ENCODE results near the gene BTBD10.

BTBD10 gene

DNA sequence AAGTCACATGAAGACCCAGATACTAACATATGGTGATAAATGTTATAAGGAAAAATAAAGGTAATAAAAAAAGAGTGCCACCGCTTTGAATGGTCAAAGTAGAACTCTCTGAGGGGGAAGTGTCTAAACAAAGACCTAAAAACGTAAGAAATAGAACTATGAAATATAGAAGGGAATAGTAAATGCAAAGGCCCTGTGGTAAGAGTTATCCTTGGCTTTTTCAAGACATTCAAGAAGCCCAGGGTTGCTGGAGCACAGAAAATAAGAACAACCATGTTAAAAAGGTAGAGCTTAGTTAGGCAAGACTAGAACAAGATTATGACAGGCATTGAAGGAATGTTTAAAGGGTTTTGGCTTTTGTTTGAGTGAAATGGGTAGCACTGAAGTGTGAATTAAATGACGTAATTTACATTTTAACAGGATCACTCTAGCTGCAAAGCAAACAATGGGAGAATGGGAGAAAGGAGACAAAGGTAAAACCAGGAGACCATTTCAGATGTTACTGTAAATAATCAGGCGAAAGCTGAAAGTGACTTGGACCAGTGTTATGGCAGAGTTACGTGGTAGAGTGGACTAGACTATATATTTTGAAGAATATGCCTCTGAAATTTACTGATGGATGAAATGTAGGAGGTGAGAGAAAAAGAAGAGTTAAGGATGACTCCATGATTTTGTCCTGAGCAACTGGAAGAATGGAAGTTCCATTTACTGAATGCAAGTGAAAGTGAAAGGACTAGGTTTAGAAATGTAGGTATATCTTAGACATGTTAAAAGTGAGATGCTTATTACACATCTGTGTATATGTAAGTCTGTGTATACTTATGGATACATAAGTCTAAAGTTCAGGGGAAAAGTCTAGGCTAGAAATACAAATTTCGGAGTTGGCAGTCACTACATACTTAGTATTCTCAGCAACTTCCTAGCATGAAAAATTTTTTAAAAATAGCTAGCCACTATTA lies 28.5 kb downstream of the BTBD10 start:
- TF ChIP-seq CEBPB (IDR thresholded peaks at IDR 0.05) (peak; percentile 75), EP300 (IDR thresholded peaks at IDR 0.05; ENCODE audit: borderline replicate concordance) (peak; percentile 56; the same call in 1 of the 2 replicates), CREB1 (IDR thresholded peaks at IDR 0.05; ENCODE audit: low read depth) (no peak), RAD21 (IDR thresholded peaks at IDR 0.05; ENCODE audit: low read depth) (no peak), NFIC (IDR thresholded peaks at IDR 0.05) (peak; percentile 43; the same call in 1 of the 2 replicates), TEAD4 (IDR thresholded peaks at IDR 0.05) (peak; percentile 50; the same call in 1 of the 2 replicates), TAF1 (IDR thresholded peaks at IDR 0.05; ENCODE audit: low read depth) (no peak), TCF12 (IDR thresholded peaks at IDR 0.05; ENCODE audit: low read depth) (peak; percentile 12; the same call in 1 of the 2 replicates)
- TF ChIP-seq, protein P1, sequence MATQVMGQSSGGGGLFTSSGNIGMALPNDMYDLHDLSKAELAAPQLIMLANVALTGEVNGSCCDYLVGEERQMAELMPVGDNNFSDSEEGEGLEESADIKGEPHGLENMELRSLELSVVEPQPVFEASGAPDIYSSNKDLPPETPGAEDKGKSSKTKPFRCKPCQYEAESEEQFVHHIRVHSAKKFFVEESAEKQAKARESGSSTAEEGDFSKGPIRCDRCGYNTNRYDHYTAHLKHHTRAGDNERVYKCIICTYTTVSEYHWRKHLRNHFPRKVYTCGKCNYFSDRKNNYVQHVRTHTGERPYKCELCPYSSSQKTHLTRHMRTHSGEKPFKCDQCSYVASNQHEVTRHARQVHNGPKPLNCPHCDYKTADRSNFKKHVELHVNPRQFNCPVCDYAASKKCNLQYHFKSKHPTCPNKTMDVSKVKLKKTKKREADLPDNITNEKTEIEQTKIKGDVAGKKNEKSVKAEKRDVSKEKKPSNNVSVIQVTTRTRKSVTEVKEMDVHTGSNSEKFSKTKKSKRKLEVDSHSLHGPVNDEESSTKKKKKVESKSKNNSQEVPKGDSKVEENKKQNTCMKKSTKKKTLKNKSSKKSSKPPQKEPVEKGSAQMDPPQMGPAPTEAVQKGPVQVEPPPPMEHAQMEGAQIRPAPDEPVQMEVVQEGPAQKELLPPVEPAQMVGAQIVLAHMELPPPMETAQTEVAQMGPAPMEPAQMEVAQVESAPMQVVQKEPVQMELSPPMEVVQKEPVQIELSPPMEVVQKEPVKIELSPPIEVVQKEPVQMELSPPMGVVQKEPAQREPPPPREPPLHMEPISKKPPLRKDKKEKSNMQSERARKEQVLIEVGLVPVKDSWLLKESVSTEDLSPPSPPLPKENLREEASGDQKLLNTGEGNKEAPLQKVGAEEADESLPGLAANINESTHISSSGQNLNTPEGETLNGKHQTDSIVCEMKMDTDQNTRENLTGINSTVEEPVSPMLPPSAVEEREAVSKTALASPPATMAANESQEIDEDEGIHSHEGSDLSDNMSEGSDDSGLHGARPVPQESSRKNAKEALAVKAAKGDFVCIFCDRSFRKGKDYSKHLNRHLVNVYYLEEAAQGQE (IDR thresholded peaks at IDR 0.05; ENCODE audit: low read depth), result peak; percentile 8; the same call in 1 of the 2 replicates

DNA sequence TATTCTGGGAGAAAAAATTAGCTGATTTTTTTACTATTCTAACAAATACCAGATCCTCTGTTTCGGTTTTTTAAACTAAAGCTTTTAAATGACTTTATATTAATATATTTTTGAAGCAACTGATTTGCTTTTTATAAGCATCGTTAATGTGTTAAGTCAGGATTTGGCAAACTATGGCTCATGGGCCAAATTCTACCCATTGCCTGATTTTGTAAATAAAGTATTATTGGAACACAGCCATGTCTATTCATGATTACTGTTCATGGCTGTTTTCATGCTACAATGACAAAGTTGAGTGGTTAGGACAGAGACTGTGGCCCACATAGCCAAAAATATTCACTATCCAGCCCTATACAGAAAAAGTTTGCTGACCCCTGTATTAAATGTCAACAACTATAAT lies 29.6 kb downstream of the BTBD10 start:
- no peak for TF ChIP-seq TEAD4 (IDR thresholded peaks at IDR 0.05)
- TF ChIP-seq FOXM1 (IDR thresholded peaks at IDR 0.05; ENCODE audit: borderline replicate concordance, low read depth), result no peak
- TF ChIP-seq, protein P1 (IDR thresholded peaks at IDR 0.05; ENCODE audit: low read depth), result no peak
- TF ChIP-seq NFIC (IDR thresholded peaks at IDR 0.05), result no peak
- no peak for TF ChIP-seq CEBPB (IDR thresholded peaks at IDR 0.05)
- TF ChIP-seq, protein P2, sequence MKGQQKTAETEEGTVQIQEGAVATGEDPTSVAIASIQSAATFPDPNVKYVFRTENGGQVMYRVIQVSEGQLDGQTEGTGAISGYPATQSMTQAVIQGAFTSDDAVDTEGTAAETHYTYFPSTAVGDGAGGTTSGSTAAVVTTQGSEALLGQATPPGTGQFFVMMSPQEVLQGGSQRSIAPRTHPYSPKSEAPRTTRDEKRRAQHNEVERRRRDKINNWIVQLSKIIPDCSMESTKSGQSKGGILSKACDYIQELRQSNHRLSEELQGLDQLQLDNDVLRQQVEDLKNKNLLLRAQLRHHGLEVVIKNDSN (IDR thresholded peaks at IDR 0.05), result no peak
- no peak for TF ChIP-seq TAF1 (IDR thresholded peaks at IDR 0.05; ENCODE audit: low read depth)
- no peak for TF ChIP-seq TCF12 (IDR thresholded peaks at IDR 0.05; ENCODE audit: low read depth)
- TF ChIP-seq YY1 (IDR thresholded peaks at IDR 0.05; ENCODE audit: low read depth), result no peak
- TF ChIP-seq RAD21 (IDR thresholded peaks at IDR 0.05; ENCODE audit: low read depth), result no peak

DNA sequence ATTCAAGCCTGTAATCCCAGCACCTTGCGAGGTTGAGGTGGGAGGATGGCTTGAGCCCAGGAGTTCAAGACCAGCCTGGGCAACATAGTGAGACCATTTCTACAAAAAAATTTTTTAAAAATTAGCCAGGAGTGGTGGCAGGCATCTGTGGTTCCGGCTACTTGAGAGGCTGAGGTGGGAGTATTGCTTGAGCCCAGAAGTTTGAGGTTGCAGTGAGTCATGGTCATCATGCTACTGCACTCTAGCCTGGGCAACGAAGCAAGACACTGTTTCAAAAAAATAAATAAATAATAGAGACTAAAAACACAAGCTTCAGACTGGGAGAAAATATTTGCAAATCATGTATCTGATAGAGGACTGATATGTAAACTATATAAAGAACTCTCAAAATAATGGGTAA lies 33.2 kb downstream of the BTBD10 start:
- TF ChIP-seq TCF12 (IDR thresholded peaks at IDR 0.05; ENCODE audit: low read depth) (no peak), YY1 (IDR thresholded peaks at IDR 0.05; ENCODE audit: low read depth) (no peak), ZBTB7A (IDR thresholded peaks at IDR 0.05; ENCODE audit: low read depth) (no peak), CREB1 (IDR thresholded peaks at IDR 0.05; ENCODE audit: low read depth) (no peak), NFIC (IDR thresholded peaks at IDR 0.05) (no peak), TAF1 (IDR thresholded peaks at IDR 0.05; ENCODE audit: low read depth) (no peak), RAD21 (IDR thresholded peaks at IDR 0.05; ENCODE audit: low read depth) (no peak), EP300 (IDR thresholded peaks at IDR 0.05; ENCODE audit: borderline replicate concordance) (no peak), CEBPB (IDR thresholded peaks at IDR 0.05) (no peak), TEAD4 (IDR thresholded peaks at IDR 0.05) (no peak), EGR1 (IDR thresholded peaks at IDR 0.05) (no peak), FOXM1 (IDR thresholded peaks at IDR 0.05; ENCODE audit: borderline replicate concordance, low read depth) (no peak)
- TF ChIP-seq, protein P3, sequence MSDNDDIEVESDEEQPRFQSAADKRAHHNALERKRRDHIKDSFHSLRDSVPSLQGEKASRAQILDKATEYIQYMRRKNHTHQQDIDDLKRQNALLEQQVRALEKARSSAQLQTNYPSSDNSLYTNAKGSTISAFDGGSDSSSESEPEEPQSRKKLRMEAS (IDR thresholded peaks at IDR 0.05), result no peak
- TF ChIP-seq, protein P1 (IDR thresholded peaks at IDR 0.05; ENCODE audit: low read depth), result no peak
- TF ChIP-seq, protein P2 (IDR thresholded peaks at IDR 0.05), result no peak

DNA sequence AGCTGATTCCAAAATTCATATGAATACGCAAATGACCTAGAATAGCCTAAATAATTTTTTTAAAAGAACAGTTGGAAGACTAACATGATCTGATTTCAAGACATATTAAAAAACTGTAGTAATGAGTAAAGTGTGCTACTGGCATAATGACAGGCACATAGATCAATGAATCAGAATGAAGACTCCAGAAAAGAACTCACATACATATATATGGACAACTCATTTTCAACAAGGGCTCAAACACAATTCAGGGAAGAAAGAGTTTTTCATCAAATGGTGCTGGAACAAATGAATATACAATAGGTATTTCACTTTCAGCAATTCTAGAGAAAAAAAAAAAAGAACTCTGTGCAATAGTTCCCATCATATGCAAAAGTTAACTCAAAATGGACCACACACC lies 33.7 kb downstream of the BTBD10 start:
- TF ChIP-seq YY1 (IDR thresholded peaks at IDR 0.05; ENCODE audit: low read depth), result no peak
- TF ChIP-seq ZBTB7A (IDR thresholded peaks at IDR 0.05; ENCODE audit: low read depth), result no peak
- no peak for TF ChIP-seq TCF12 (IDR thresholded peaks at IDR 0.05; ENCODE audit: low read depth)
- no peak for TF ChIP-seq FOXM1 (IDR thresholded peaks at IDR 0.05; ENCODE audit: borderline replicate concordance, low read depth)
- TF ChIP-seq TEAD4 (IDR thresholded peaks at IDR 0.05), result no peak
- no peak for TF ChIP-seq EGR1 (IDR thresholded peaks at IDR 0.05)
- TF ChIP-seq, protein P1 (IDR thresholded peaks at IDR 0.05; ENCODE audit: low read depth), result no peak
- no peak for TF ChIP-seq CEBPB (IDR thresholded peaks at IDR 0.05)
- no peak for TF ChIP-seq NFIC (IDR thresholded peaks at IDR 0.05)
- TF ChIP-seq, protein P3 (IDR thresholded peaks at IDR 0.05), result no peak
- no peak for TF ChIP-seq RAD21 (IDR thresholded peaks at IDR 0.05; ENCODE audit: low read depth)
- no peak for TF ChIP-seq CREB1 (IDR thresholded peaks at IDR 0.05; ENCODE audit: low read depth)
- TF ChIP-seq, protein P2 (IDR thresholded peaks at IDR 0.05), result no peak
